ENCODE results near the gene ICOS.
"Not testable (repeated sequence)": the region's sequence is repeated elsewhere in the genome, so short reads cannot be mapped to it uniquely, and the experiment has no call there.

ICOS gene

DNA sequence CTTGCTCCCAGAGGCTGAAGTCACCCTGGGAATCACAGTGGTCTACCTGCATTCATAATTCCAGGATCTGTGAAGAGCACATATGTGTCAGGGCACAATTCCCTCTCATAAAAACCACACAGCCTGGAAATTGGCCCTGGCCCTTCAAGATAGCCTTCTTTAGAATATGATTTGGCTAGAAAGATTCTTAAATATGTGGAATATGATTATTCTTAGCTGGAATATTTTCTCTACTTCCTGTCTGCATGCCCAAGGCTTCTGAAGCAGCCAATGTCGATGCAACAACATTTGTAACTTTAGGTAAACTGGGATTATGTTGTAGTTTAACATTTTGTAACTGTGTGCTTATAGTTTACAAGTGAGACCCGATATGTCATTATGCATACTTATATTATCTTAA, 24.2 kb downstream of the ICOS start:
- H3K79me2 ChIP-seq (ENCODE audit: insufficient read depth, low read length) = no peaks in the 10 kb centered on the region
- H3K36me3 ChIP-seq (ENCODE audit: insufficient read depth, low read length) = no peaks in the 10 kb centered on the region
- no peak overlapping the region for H3K4me2 ChIP-seq (ENCODE audit: low read length)
- no peak for TF ChIP-seq EZH2 (IDR thresholded peaks at IDR 0.05; ENCODE audit: borderline replicate concordance, low read length)
- TF ChIP-seq, protein P1, sequence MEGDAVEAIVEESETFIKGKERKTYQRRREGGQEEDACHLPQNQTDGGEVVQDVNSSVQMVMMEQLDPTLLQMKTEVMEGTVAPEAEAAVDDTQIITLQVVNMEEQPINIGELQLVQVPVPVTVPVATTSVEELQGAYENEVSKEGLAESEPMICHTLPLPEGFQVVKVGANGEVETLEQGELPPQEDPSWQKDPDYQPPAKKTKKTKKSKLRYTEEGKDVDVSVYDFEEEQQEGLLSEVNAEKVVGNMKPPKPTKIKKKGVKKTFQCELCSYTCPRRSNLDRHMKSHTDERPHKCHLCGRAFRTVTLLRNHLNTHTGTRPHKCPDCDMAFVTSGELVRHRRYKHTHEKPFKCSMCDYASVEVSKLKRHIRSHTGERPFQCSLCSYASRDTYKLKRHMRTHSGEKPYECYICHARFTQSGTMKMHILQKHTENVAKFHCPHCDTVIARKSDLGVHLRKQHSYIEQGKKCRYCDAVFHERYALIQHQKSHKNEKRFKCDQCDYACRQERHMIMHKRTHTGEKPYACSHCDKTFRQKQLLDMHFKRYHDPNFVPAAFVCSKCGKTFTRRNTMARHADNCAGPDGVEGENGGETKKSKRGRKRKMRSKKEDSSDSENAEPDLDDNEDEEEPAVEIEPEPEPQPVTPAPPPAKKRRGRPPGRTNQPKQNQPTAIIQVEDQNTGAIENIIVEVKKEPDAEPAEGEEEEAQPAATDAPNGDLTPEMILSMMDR (IDR thresholded peaks at IDR 0.05; ENCODE audit: low read length) = no peak
- H3F3A ChIP-seq (ENCODE audit: insufficient read depth, low read length) = no peaks in the 10 kb centered on the region
- no peaks in the 10 kb centered on the region for H3K4me1 ChIP-seq (ENCODE audit: insufficient read depth, low read length, severe bottlenecking)
- H3K9me2 ChIP-seq (ENCODE audit: low read depth, low read length) = no peaks in the 10 kb centered on the region
- no peaks in the 10 kb centered on the region for H4K20me1 ChIP-seq (ENCODE audit: insufficient read depth, low read length)
- H3K9ac ChIP-seq (ENCODE audit: low read length) = no peak overlapping the region
- H3K4me3 ChIP-seq (ENCODE audit: low read depth, low read length, poor library complexity, severe bottlenecking) = no peak overlapping the region
- H3K27ac ChIP-seq (ENCODE audit: low read depth, low read length, poor library complexity, severe bottlenecking) = no peak overlapping the region
- H2AFZ ChIP-seq (ENCODE audit: low read length) = no peak overlapping the region
- no peaks in the 10 kb centered on the region for H3K27me3 ChIP-seq (ENCODE audit: insufficient read depth, low read length)
- no peaks in the 10 kb centered on the region for H3K9me3 ChIP-seq (ENCODE audit: low read length)

DNA sequence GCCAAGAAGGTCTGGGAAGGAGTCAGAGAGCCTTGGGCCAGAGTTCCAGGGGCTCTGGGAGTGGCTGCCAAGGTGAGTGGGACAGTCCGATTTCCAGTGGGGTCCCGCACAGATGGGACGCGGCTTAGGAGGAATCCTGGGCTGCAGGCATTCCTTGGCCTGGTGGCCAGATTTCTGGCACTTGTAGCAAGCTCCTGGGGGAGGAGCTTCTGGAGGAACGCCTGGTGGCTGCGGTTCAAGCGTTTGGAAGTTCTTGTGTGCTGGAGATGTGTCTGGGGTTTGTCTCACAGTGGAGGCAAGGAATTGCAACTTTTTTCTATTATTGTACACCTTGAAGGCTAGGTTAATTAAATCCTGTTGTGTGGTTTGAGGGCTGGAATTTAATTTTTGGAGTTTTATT, 28.6 kb downstream of the ICOS start:
- H3K4me1 ChIP-seq (ENCODE audit: insufficient read depth, low read length, severe bottlenecking); H2AFZ ChIP-seq (ENCODE audit: low read length); H3K9me3 ChIP-seq (ENCODE audit: low read length); H3F3A ChIP-seq (ENCODE audit: insufficient read depth, low read length); H3K9ac ChIP-seq (ENCODE audit: low read length); H3K4me2 ChIP-seq (ENCODE audit: low read length); H4K20me1 ChIP-seq (ENCODE audit: insufficient read depth, low read length); H3K9me2 ChIP-seq (ENCODE audit: low read depth, low read length); H3K79me2 ChIP-seq (ENCODE audit: insufficient read depth, low read length); H3K27me3 ChIP-seq (ENCODE audit: insufficient read depth, low read length); H3K27ac ChIP-seq (ENCODE audit: low read depth, low read length, poor library complexity, severe bottlenecking); H3K36me3 ChIP-seq (ENCODE audit: insufficient read depth, low read length); H3K4me3 ChIP-seq (ENCODE audit: low read depth, low read length, poor library complexity, severe bottlenecking): not testable (repeated sequence)

DNA sequence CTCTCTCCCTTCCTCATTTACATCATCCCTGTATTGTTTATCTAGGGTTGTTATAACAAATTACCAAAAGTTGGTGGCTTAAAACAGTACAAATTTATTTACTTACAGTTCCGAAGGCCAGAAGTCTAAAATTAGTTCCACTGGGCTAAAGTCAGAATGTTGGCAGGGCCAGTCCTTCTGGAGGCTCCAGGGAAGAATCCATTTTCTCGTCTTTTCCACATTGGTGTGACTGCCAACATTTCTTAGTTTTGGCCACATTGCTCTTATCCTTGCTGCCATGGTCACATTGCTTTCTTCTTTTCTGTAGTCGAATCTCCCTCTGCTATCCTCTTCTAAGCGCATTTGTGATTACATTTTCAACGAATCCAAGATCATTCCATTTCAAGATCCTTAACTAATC, 34.7 kb downstream of the ICOS start:
- Histone ChIP-seq H4K20me1 (ENCODE audit: insufficient read depth, low read length) (no peaks in the 10 kb centered on the region), H3K27me3 (ENCODE audit: insufficient read depth, low read length) (no peaks in the 10 kb centered on the region), H2AFZ (ENCODE audit: low read length) (no peak overlapping the region), H3F3A (ENCODE audit: insufficient read depth, low read length) (no peaks in the 10 kb centered on the region), H3K27ac (ENCODE audit: low read depth, low read length, poor library complexity, severe bottlenecking) (no peak overlapping the region), H3K79me2 (ENCODE audit: insufficient read depth, low read length) (no peaks in the 10 kb centered on the region), H3K4me3 (ENCODE audit: low read depth, low read length, poor library complexity, severe bottlenecking) (no peak overlapping the region), H3K9ac (ENCODE audit: low read length) (no peak overlapping the region), H3K4me1 (ENCODE audit: insufficient read depth, low read length, severe bottlenecking) (no peaks in the 10 kb centered on the region), H3K9me3 (ENCODE audit: low read length) (no peaks in the 10 kb centered on the region), H3K4me2 (ENCODE audit: low read length) (no peak overlapping the region), H3K36me3 (ENCODE audit: insufficient read depth, low read length) (no peaks in the 10 kb centered on the region), H3K9me2 (ENCODE audit: low read depth, low read length) (no peaks in the 10 kb centered on the region)
- no peak for TF ChIP-seq EZH2 (IDR thresholded peaks at IDR 0.05; ENCODE audit: borderline replicate concordance, low read length)
- TF ChIP-seq, protein P1 (IDR thresholded peaks at IDR 0.05; ENCODE audit: low read length) = no peak

DNA sequence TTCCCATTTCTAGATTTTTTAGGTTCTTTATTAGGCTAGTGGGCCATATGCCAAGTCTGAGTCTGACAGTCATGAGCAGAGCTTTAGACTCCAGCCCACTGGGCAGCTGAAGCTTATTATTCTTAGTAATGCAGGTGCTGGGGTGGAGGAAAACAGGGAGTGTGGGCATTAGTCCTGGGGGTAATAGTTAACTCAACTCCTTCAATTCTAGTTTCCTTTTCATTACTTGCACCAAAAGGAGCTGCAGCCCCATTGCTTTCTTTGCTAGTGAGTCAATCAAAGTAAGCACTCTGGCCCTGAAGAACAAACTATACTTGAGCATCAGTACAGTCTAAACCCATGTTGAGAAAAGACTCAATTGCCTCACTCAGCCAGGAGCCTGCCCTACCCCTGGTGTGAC, 35.5 kb downstream of the ICOS start:
- Histone ChIP-seq H3K27ac (ENCODE audit: low read depth, low read length, poor library complexity, severe bottlenecking) (no peak overlapping the region), H3K9me3 (ENCODE audit: low read length) (no peaks in the 10 kb centered on the region), H3K9me2 (ENCODE audit: low read depth, low read length) (no peaks in the 10 kb centered on the region), H3K27me3 (ENCODE audit: insufficient read depth, low read length) (no peaks in the 10 kb centered on the region), H3K4me3 (ENCODE audit: low read depth, low read length, poor library complexity, severe bottlenecking) (no peak overlapping the region), H3F3A (ENCODE audit: insufficient read depth, low read length) (no peaks in the 10 kb centered on the region), H3K4me2 (ENCODE audit: low read length) (no peak overlapping the region), H3K36me3 (ENCODE audit: insufficient read depth, low read length) (no peaks in the 10 kb centered on the region), H3K79me2 (ENCODE audit: insufficient read depth, low read length) (no peaks in the 10 kb centered on the region), H4K20me1 (ENCODE audit: insufficient read depth, low read length) (no peaks in the 10 kb centered on the region), H3K9ac (ENCODE audit: low read length) (no peak overlapping the region), H2AFZ (ENCODE audit: low read length) (no peak overlapping the region), H3K4me1 (ENCODE audit: insufficient read depth, low read length, severe bottlenecking) (no peaks in the 10 kb centered on the region)
- TF ChIP-seq EZH2 (IDR thresholded peaks at IDR 0.05; ENCODE audit: borderline replicate concordance, low read length) = no peak
- TF ChIP-seq, protein P1 (IDR thresholded peaks at IDR 0.05; ENCODE audit: low read length) = no peak

Data from OCI-LY1 (cell line).